Measurements from ENCODE around the gene CCDC179. TPM values are rescaled to one million over a fixed set of nuclear protein-coding genes. Genes with fewer than 3 reads are reported as not detected.

CCDC179 gene
- total and polyA plus RNA-seq, 10 of the 15 experiments (the other 5 are each of a cell fraction or from before 2014, with no cell fraction given): 0.16 TPM; not detected in 9

- TF ChIP-seq ZZZ3 (IDR thresholded peaks at IDR 0.05; ENCODE audit: control insufficient read depth, insufficient read length, low read depth) (no peak), HSF1 (IDR thresholded peaks at IDR 0.05; ENCODE audit: low read depth, low read length) (no peak), BHLHE40 (IDR thresholded peaks at IDR 0.05; ENCODE audit: borderline replicate concordance in 1 of 2, low read depth in 2 of 2, low read length in 1 of 2) (no peak), BCL11A (IDR thresholded peaks at IDR 0.05; ENCODE audit: low read depth, low read length) (no peak), TAF1 (IDR thresholded peaks at IDR 0.05; ENCODE audit: borderline replicate concordance, low read depth, low read length) (no peak), SMAD5 (IDR thresholded peaks at IDR 0.05; ENCODE audit: low read depth) (no peak), EED (IDR thresholded peaks at IDR 0.05; ENCODE audit: low read depth) (no peak), NFYA (IDR thresholded peaks at IDR 0.05; ENCODE audit: borderline replicate concordance, low read depth, low read length) (no peak), IRF4 (IDR thresholded peaks at IDR 0.05; ENCODE audit: low read depth, low read length) (no peak), TCF7 (IDR thresholded peaks at IDR 0.05; ENCODE audit: borderline replicate concordance) (no peak), FOXM1 (IDR thresholded peaks at IDR 0.05; ENCODE audit: low read depth, low read length) (0 out of 2 replicates have a peak, but pooled peaks have one; percentile 35), EP300 (IDR thresholded peaks at IDR 0.05; ENCODE audit: borderline replicate concordance in 1 of 2, control insufficient read depth in 1 of 2, low read depth in 2 of 2, low read length in 2 of 2) (no peak), SMC3 (IDR thresholded peaks at IDR 0.05; ENCODE audit: borderline replicate concordance, low read length) (peak; percentile 60), CHD1 (IDR thresholded peaks at IDR 0.05; ENCODE audit: low read depth, low read length) (no peak), CTCF (IDR thresholded peaks at IDR 0.05 in 2 of 3, conservative IDR thresholded peaks at IDR 0.05 in 1 of 3; ENCODE audit: control insufficient read depth in 2 of 3, extremely low read depth in 1 of 3, insufficient read depth in 1 of 3, low read depth in 3 of 3, low read length in 3 of 3) (peak; percentile 54 to 89 (median 68)), RCOR1 (conservative IDR thresholded peaks at IDR 0.05; ENCODE audit: low read depth, low read length) (no peak), SRF (IDR thresholded peaks at IDR 0.05; ENCODE audit: low read depth in 2 of 2, low read length in 2 of 2) (no peak)
- TF ChIP-seq, protein P1, sequence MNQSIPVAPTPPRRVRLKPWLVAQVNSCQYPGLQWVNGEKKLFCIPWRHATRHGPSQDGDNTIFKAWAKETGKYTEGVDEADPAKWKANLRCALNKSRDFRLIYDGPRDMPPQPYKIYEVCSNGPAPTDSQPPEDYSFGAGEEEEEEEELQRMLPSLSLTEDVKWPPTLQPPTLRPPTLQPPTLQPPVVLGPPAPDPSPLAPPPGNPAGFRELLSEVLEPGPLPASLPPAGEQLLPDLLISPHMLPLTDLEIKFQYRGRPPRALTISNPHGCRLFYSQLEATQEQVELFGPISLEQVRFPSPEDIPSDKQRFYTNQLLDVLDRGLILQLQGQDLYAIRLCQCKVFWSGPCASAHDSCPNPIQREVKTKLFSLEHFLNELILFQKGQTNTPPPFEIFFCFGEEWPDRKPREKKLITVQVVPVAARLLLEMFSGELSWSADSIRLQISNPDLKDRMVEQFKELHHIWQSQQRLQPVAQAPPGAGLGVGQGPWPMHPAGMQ (IDR thresholded peaks at IDR 0.05; ENCODE audit: borderline replicate concordance): no peak
- TF ChIP-seq, protein P2, sequence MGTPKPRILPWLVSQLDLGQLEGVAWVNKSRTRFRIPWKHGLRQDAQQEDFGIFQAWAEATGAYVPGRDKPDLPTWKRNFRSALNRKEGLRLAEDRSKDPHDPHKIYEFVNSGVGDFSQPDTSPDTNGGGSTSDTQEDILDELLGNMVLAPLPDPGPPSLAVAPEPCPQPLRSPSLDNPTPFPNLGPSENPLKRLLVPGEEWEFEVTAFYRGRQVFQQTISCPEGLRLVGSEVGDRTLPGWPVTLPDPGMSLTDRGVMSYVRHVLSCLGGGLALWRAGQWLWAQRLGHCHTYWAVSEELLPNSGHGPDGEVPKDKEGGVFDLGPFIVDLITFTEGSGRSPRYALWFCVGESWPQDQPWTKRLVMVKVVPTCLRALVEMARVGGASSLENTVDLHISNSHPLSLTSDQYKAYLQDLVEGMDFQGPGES (IDR thresholded peaks at IDR 0.05): no peak
- TF ChIP-seq, protein P3, sequence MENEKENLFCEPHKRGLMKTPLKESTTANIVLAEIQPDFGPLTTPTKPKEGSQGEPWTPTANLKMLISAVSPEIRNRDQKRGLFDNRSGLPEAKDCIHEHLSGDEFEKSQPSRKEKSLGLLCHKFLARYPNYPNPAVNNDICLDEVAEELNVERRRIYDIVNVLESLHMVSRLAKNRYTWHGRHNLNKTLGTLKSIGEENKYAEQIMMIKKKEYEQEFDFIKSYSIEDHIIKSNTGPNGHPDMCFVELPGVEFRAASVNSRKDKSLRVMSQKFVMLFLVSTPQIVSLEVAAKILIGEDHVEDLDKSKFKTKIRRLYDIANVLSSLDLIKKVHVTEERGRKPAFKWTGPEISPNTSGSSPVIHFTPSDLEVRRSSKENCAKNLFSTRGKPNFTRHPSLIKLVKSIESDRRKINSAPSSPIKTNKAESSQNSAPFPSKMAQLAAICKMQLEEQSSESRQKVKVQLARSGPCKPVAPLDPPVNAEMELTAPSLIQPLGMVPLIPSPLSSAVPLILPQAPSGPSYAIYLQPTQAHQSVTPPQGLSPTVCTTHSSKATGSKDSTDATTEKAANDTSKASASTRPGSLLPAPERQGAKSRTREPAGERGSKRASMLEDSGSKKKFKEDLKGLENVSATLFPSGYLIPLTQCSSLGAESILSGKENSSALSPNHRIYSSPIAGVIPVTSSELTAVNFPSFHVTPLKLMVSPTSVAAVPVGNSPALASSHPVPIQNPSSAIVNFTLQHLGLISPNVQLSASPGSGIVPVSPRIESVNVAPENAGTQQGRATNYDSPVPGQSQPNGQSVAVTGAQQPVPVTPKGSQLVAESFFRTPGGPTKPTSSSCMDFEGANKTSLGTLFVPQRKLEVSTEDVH (IDR thresholded peaks at IDR 0.05; ENCODE audit: low read depth, partially characterized antibody): no peak
Measured at GRCh38 chr11:22875869-22876473, 15.7 kb upstream of the CCDC179 start (continued).
